Panc1 (cell line): ENCODE measurements around the gene C14orf93. TPM values are rescaled to one million over a fixed set of nuclear protein-coding genes. Genes with fewer than 3 reads are reported as not detected.

Experiments
- ATAC-seq: fragments of 200-7000 bp; cut with Tn5 transposase; 2 replicates; pipeline ENCODE4 v1.9.1; 2020; ENCODE audit warnings: mild to moderate bottlenecking, moderate library complexity
- BruUV-seq: library from RNA; stranded (reverse); fragments of 400-500 nt; replicated peaks from 2 replicates; lab custom pipeline; 2021; lab: Mats Ljungman, UMichigan
- CTCF ChIA-PET: fragments of 300-600 bp; sonication (Branson Sonifier 250); formaldehyde crosslinking; loops from one replicate; lab custom pipeline; 2022; ENCODE audit warnings: antibody characterized with exemption; lab: Charles Lee
- POLR2A ChIA-PET: fragments of 300-600 bp; sonication (Branson Sonifier 250); formaldehyde crosslinking; loops from one replicate; lab custom pipeline; 2022; ENCODE audit warnings: antibody characterized with exemption; lab: Charles Lee
- DNase-seq: peaks from one replicate; pipeline ENCODE4 v3.0.0-alpha.2; 2010; ENCODE audit warnings: low read depth, low spot score
- H3K27ac ChIP-seq: 2 replicates; pipeline ENCODE4 v1.5.1; 2011; ENCODE audit warnings: mild to moderate bottlenecking, low read length, inconsistent platforms
- H3K27me3 ChIP-seq: fragments of 200-500 bp; sonication (Bioruptor generic); 2 replicates; pipeline ENCODE4 v1.6.0; 2014; ENCODE audit warnings: low read length, inconsistent platforms; ENCODE audit not compliant: control insufficient read depth, insufficient read depth
- H3K36me3 ChIP-seq: fragments of 200-500 bp; sonication (Bioruptor generic); 2 replicates; pipeline ENCODE4 v1.5.1; 2014; ENCODE audit warnings: inconsistent platforms, mild to moderate bottlenecking, low read length, moderate library complexity; ENCODE audit not compliant: control insufficient read depth, insufficient read depth
- H3K4me1 ChIP-seq: 2 replicates; pipeline ENCODE4 v1.5.1; 2011; ENCODE audit warnings: inconsistent platforms, mild to moderate bottlenecking, low read length, moderate library complexity; ENCODE audit not compliant: control insufficient read depth, insufficient read depth
- H3K4me3 ChIP-seq, 2 experiments: 2 replicates each; pipeline ENCODE4 v1.5.1; 2011 to 2012; ENCODE audit warnings: low read depth in 2 of 2, low read length in 2 of 2, mild to moderate bottlenecking in 2 of 2, inconsistent platforms in 1 of 2, moderate library complexity in 1 of 2
- H3K9me3 ChIP-seq: fragments of 200-500 bp; sonication (Bioruptor generic); 2 replicates; pipeline ENCODE4 v1.5.1; 2014; ENCODE audit warnings: low read depth, mild to moderate bottlenecking, inconsistent platforms, low read length, moderate library complexity; ENCODE audit not compliant: control insufficient read depth, insufficient read depth
- CTCF ChIP-seq: fragments of 450-650 bp; IDR thresholded peaks from 2 replicates; pipeline ENCODE4 v1.5.1; 2017; ENCODE audit warnings: mild to moderate bottlenecking
- POLR2AphosphoS5 ChIP-seq: IDR thresholded peaks from 2 replicates; pipeline ENCODE4 v1.6.1; 2012; ENCODE audit warnings: mild to moderate bottlenecking, low read depth, low read length, moderate library complexity
- REST ChIP-seq, 2 experiments: IDR thresholded peaks; 2 replicates each; pipeline ENCODE4 v1.6.1; 2011 to 2012; ENCODE audit warnings: low read depth in 2 of 2, control low read depth in 1 of 2, low read length in 1 of 2, mild to moderate bottlenecking in 1 of 2, moderate library complexity in 1 of 2; ENCODE audit not compliant: insufficient read depth in 1 of 2
- SIN3A ChIP-seq: IDR thresholded peaks from 2 replicates; pipeline ENCODE4 v1.6.1; 2012; ENCODE audit warnings: low read depth, mild to moderate bottlenecking, low read length, moderate library complexity, borderline replicate concordance; ENCODE audit not compliant: insufficient read depth
- TCF7L2 ChIP-seq: IDR thresholded peaks from 2 replicates; pipeline ENCODE4 v1.6.1; 2011; ENCODE audit warnings: mild to moderate bottlenecking, low read depth, low read length, inconsistent platforms
- in situ Hi-C: cut with HindIII; loops from 2 replicates; pipeline ENCODE4 v1.10.0; 2016; ENCODE audit warnings: low sequenced_read_pairs, low pct_unique_long_range_greater_than_20kb
- intact Hi-C: fragments of 100-400 bp; cut with micrococcal nuclease; formaldehyde crosslinking; loops from one replicate; pipeline ENCODE4 v1.10.0; 2022; ENCODE audit not compliant: unreplicated experiment
- total RNA-seq: library from RNA; stranded (reverse); gene quantifications from one replicate; pipeline ENCODE4 v1.2.1, GENCODE V29; 2021; ENCODE audit not compliant: unreplicated experiment

The C14orf93 gene
- total RNA-seq, 1 experiment from 2014 or later: 5.6 TPM

DNA sequence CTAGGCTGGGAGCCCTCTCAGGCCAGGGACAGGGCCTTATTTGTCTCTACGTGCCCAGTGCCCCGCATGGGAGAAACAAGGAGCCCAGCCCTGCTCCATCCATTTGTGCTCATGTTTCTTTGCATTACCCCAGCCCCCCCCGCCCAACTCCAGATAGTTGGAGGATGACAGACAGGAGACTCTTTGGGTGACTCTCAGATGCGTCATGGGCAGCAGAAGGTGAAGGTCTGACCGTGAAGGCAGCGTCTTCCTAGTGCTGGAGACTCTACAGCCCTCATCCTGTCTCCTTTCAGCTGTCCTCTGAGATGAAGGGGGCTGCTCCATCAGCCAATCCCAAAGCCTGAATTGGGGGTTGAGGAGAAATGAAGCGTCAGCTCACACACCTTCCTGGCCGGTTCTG is 31.8 kb upstream of the C14orf93 start:
- no peaks in the 10 kb centered on the region for H3K9me3 ChIP-seq
- ATAC-seq (no peak), DNase-seq (no peak)
- in situ Hi-C loops: no loop called here
- no peak overlapping the region for H3K4me3 ChIP-seq
- no TSS peak for BruUV-seq
- H3K27ac ChIP-seq: no peak overlapping the region
- intact Hi-C loops: no loop called here
- no peaks in the 10 kb centered on the region for H3K4me1 ChIP-seq
- H3K27me3 ChIP-seq: no peaks in the 10 kb centered on the region
- TF ChIP-seq POLR2AphosphoS5: no peak
- TF ChIP-seq CTCF: no peak
- no peak for TF ChIP-seq TCF7L2
- no peak for TF ChIP-seq SIN3A
- TF ChIP-seq REST (IDR thresholded peaks at IDR 0.05; ENCODE audit: insufficient read depth in 1 of 2, low read depth in 2 of 2, low read length in 1 of 2): no peak
- ChIA-PET POLR2A (interaction anchor here (0.5 to 0.6 kb wide), 2 partner anchors 37 to 54 kb away, joined by 7 read pairs; no protein-coding TSS in a partner anchor), CTCF (interaction anchor here (1.0 kb wide), 1 partner anchor 11 kb away, joined by 3 read pairs; no protein-coding TSS in a partner anchor)
- H3K36me3 ChIP-seq: no peaks in the 10 kb centered on the region

DNA sequence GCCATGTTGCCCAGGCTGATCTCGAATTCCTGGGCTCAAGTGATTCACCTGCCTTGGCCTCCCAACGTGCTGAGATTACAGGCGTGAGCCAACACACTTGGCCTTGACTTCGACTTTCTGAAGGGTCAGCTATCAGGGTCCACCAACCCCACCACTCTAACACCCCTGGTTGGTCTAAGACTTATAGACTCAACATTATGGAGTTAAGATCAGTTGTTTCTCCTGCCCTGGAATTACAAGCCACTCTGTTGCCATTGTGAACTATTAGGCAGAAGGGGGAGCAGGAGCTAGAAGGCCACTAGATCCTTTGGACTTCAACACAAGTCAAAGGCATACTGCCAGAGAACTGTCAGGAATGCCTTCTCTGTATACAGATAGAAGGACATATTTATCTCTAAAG is 30.2 kb upstream of the C14orf93 start:
- no peak for DNase-seq
- Histone ChIP-seq H3K9me3 (no peaks in the 10 kb centered on the region), H3K4me3 (no peak overlapping the region), H3K36me3 (no peaks in the 10 kb centered on the region), H3K27ac (no peak overlapping the region), H3K27me3 (no peaks in the 10 kb centered on the region), H3K4me1 (no peaks in the 10 kb centered on the region; the same call in 1 of the 2 replicates)
- TF ChIP-seq POLR2AphosphoS5 (no peak), TCF7L2 (no peak), SIN3A (no peak), REST (IDR thresholded peaks at IDR 0.05; ENCODE audit: insufficient read depth in 1 of 2, low read depth in 2 of 2, low read length in 1 of 2) (no peak), CTCF (no peak)
- CTCF ChIA-PET: interaction anchor here (0.7 kb wide), 1 partner anchor 476 kb away, joined by 6 read pairs; no protein-coding TSS in a partner anchor
- no peak for ATAC-seq
- POLR2A ChIA-PET: no interaction called here
- in situ Hi-C loops: no loop called here
- intact Hi-C loops: no loop called here
- no TSS peak for BruUV-seq
